Measurements from ENCODE around the gene UGT3A1.
"Not testable (repeated sequence)": the region's sequence is repeated elsewhere in the genome, so short reads cannot be mapped to it uniquely, and the experiment has no call there.

The UGT3A1 gene, protein sequence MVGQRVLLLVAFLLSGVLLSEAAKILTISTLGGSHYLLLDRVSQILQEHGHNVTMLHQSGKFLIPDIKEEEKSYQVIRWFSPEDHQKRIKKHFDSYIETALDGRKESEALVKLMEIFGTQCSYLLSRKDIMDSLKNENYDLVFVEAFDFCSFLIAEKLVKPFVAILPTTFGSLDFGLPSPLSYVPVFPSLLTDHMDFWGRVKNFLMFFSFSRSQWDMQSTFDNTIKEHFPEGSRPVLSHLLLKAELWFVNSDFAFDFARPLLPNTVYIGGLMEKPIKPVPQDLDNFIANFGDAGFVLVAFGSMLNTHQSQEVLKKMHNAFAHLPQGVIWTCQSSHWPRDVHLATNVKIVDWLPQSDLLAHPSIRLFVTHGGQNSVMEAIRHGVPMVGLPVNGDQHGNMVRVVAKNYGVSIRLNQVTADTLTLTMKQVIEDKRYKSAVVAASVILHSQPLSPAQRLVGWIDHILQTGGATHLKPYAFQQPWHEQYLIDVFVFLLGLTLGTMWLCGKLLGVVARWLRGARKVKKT

GRCh38 chr5:35990941-35991611, at the start of gene UGT3A1:
Gene UGT3A1, minus strand, starts transcription at chr5:35991390. Its CDS starts 150 bp downstream, at chr5:35991240.
- Histone ChIP-seq H3K36me3 (ENCODE audit: control insufficient read depth, insufficient read depth, low read length) (no peaks in the 10 kb centered on the region), H3K4me1 (ENCODE audit: control insufficient read depth, insufficient read depth, low read length) (peaks cover 4% of the 10 kb centered on the region), H3K27me3 (ENCODE audit: control insufficient read depth, insufficient read depth, low read length) (peaks cover 40% of the 10 kb centered on the region), H3K4me3 (ENCODE audit: low read depth, low read length) (peak within 1 kb of the TSS; percentile 79), H3K9me3 (ENCODE audit: control insufficient read depth, insufficient read depth, low read length) (no peaks in the 10 kb centered on the region), H3K9ac (ENCODE audit: low read depth, low read length) (peak within 1 kb of the TSS; percentile 65)

- Histone ChIP-seq H3K9ac (ENCODE audit: low read depth, low read length) (no peak overlapping the region), H3K4me3 (ENCODE audit: low read depth, low read length) (no peak overlapping the region), H3K4me1 (ENCODE audit: control insufficient read depth, insufficient read depth, low read length) (peaks cover 4% of the 10 kb centered on the region), H3K27me3 (ENCODE audit: control insufficient read depth, insufficient read depth, low read length) (no peaks in the 10 kb centered on the region), H3K36me3 (ENCODE audit: control insufficient read depth, insufficient read depth, low read length) (no peaks in the 10 kb centered on the region), H3K9me3 (ENCODE audit: control insufficient read depth, insufficient read depth, low read length) (no peaks in the 10 kb centered on the region)
Observed at GRCh38 chr5:36035696-36036095, 44.5 kb upstream of the UGT3A1 start.

DNA sequence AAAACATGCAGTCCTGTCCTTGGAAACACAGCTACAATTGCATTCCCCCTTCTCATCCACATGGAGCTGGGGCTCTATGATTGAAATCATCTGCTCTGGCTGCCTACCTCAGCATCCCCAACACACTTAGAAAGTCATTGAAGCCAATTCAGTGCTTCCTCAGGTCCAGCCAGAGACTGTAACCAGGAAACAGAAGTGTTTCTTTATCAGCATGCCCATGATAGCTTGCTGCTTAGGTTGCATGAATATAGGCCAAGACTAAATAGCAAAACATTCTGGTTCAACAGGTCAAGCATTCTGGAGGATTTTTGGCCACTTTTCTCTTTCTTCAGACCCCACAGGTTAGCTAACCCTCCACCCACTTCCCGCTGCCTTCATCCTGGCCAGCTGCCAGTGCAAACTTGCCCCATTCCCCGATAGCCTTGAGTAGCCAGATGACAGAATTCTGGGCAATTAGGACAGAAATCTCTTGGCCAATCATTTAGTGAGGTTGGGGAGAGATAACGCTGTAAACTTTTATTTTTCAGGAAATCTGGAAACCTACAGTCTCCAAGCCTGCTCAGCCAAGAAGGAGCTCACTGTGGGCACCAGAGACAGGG, 43.4 kb upstream of the UGT3A1 start:
- not testable (repeated sequence) for H3K9me3 ChIP-seq (ENCODE audit: control insufficient read depth, insufficient read depth, low read length); H3K27me3 ChIP-seq (ENCODE audit: control insufficient read depth, insufficient read depth, low read length); H3K4me1 ChIP-seq (ENCODE audit: control insufficient read depth, insufficient read depth, low read length); H3K36me3 ChIP-seq (ENCODE audit: control insufficient read depth, insufficient read depth, low read length); H3K4me3 ChIP-seq (ENCODE audit: low read depth, low read length); H3K9ac ChIP-seq (ENCODE audit: low read depth, low read length)

DNA sequence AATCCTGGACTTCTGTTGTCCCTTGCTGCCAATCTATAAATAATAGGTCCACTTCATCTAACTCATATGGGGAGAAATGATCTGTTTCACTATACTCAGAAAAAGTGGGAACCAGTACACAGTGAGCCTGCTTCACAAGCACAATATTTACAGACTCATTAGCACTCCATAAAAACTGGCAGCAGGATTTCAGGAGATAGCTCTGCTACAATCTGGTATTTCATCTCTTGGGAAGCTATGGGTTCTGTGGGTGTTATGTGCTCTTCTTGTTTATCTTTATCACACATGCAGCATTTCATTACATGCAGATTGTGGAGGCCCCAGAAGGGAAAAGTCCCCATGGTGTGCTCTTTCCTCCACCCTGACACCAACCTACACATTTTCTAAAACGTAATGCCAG, 42.3 kb upstream of the UGT3A1 start:
- no peaks in the 10 kb centered on the region for H3K4me1 ChIP-seq (ENCODE audit: control insufficient read depth, insufficient read depth, low read length)
- H3K4me3 ChIP-seq (ENCODE audit: low read depth, low read length) = no peak overlapping the region
- no peaks in the 10 kb centered on the region for H3K9me3 ChIP-seq (ENCODE audit: control insufficient read depth, insufficient read depth, low read length)
- no peak overlapping the region for H3K9ac ChIP-seq (ENCODE audit: low read depth, low read length)
- no peaks in the 10 kb centered on the region for H3K27me3 ChIP-seq (ENCODE audit: control insufficient read depth, insufficient read depth, low read length)
- no peaks in the 10 kb centered on the region for H3K36me3 ChIP-seq (ENCODE audit: control insufficient read depth, insufficient read depth, low read length)

DNA sequence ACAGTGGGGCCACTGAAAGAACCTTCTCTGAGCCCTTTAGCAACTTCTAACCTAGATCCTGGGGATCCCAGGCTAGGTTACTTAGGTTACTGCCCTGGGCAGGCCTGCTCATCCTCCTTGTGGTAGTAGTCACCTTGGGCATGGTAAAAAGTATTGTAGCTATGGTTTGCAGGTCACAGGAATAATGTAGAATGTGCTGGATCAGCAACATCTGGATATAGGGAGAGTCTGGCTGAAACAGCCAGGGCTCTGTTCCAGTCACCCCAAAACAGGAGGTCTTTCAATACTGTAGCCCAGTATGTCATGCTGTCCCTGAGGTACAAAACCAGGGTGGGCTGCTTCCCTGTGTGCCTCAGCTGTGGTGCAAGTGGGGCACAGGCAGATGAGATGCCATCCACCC, 41.9 kb upstream of the UGT3A1 start:
- Histone ChIP-seq H3K9ac (ENCODE audit: low read depth, low read length) (no peak overlapping the region), H3K36me3 (ENCODE audit: control insufficient read depth, insufficient read depth, low read length) (no peaks in the 10 kb centered on the region)

DNA sequence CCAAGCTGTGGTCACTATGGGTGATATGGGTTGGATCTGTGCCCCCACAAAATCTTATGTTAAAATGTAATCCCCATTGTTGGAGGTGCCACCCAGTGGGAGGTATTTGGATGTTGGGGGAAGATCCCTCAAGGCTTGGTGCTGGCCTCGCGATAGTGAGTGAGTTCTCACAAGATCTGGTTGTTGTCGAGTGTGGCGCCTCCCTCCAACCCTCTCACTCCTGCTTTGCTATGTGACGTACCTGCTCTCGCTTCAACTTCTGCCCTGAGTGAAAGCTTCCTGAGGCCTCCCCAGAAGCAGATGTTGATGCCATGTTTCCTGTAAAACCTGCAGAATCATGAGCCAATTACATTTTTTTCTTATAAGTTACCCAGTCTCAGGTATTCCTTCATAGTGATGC, 40.0 kb upstream of the UGT3A1 start:
- Histone ChIP-seq H3K27me3 (ENCODE audit: control insufficient read depth, insufficient read depth, low read length) (no peaks in the 10 kb centered on the region), H3K9me3 (ENCODE audit: control insufficient read depth, insufficient read depth, low read length) (no peaks in the 10 kb centered on the region), H3K9ac (ENCODE audit: low read depth, low read length) (no peak overlapping the region), H3K4me3 (ENCODE audit: low read depth, low read length) (no peak overlapping the region), H3K4me1 (ENCODE audit: control insufficient read depth, insufficient read depth, low read length) (no peaks in the 10 kb centered on the region), H3K36me3 (ENCODE audit: control insufficient read depth, insufficient read depth, low read length) (no peaks in the 10 kb centered on the region)

More for the DNA sequence above, 41.9 kb upstream of the UGT3A1 start:
- Histone ChIP-seq H3K27me3 (ENCODE audit: control insufficient read depth, insufficient read depth, low read length) (no peaks in the 10 kb centered on the region), H3K9me3 (ENCODE audit: control insufficient read depth, insufficient read depth, low read length) (no peaks in the 10 kb centered on the region), H3K4me1 (ENCODE audit: control insufficient read depth, insufficient read depth, low read length) (no peaks in the 10 kb centered on the region), H3K4me3 (ENCODE audit: low read depth, low read length) (no peak overlapping the region)

- no peaks in the 10 kb centered on the region for H3K9me3 ChIP-seq (ENCODE audit: control insufficient read depth, insufficient read depth, low read length)
- H3K27me3 ChIP-seq (ENCODE audit: control insufficient read depth, insufficient read depth, low read length) = no peaks in the 10 kb centered on the region
- no peaks in the 10 kb centered on the region for H3K4me1 ChIP-seq (ENCODE audit: control insufficient read depth, insufficient read depth, low read length)
- no peaks in the 10 kb centered on the region for H3K36me3 ChIP-seq (ENCODE audit: control insufficient read depth, insufficient read depth, low read length)
- no peak overlapping the region for H3K4me3 ChIP-seq (ENCODE audit: low read depth, low read length)
- H3K9ac ChIP-seq (ENCODE audit: low read depth, low read length) = no peak overlapping the region
Observed at GRCh38 chr5:36029914-36030313, 38.7 kb upstream of the UGT3A1 start.

DNA sequence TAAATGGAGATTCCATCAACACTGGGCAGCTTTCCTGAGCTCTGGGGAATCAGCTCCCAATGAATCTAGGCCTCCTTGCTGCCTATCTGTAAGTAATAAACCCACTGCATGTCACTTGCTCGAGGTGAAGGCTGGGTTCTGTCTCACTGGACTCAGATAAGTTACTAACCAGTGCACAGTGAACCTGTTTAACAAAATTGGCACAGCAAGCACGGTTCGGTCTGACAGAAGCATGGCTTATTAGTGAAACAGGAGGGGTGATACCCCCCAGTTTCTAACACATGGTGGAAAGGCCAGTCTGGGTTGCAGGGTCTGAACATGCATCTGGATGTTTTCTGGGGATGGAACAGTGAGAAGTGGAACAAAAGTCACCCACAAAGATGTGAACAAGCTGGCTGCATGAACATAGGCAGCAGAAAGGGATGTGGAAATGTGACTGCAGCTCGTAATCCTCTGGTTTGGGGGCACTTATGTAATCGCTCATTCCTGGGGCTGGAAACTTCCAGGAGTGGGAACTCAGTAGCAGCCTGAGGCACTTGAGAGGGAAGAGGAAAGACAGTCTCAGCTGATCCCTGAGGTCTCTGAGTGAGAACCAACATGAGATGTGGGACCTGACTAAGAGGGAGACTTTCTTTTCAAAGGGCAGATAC, 37.8 kb upstream of the UGT3A1 start:
- no peaks in the 10 kb centered on the region for H3K36me3 ChIP-seq (ENCODE audit: control insufficient read depth, insufficient read depth, low read length)
- H3K4me1 ChIP-seq (ENCODE audit: control insufficient read depth, insufficient read depth, low read length) = no peaks in the 10 kb centered on the region
- H3K4me3 ChIP-seq (ENCODE audit: low read depth, low read length) = no peak overlapping the region
- H3K27me3 ChIP-seq (ENCODE audit: control insufficient read depth, insufficient read depth, low read length) = no peaks in the 10 kb centered on the region
- H3K9ac ChIP-seq (ENCODE audit: low read depth, low read length) = no peak overlapping the region
- H3K9me3 ChIP-seq (ENCODE audit: control insufficient read depth, insufficient read depth, low read length) = no peaks in the 10 kb centered on the region

DNA sequence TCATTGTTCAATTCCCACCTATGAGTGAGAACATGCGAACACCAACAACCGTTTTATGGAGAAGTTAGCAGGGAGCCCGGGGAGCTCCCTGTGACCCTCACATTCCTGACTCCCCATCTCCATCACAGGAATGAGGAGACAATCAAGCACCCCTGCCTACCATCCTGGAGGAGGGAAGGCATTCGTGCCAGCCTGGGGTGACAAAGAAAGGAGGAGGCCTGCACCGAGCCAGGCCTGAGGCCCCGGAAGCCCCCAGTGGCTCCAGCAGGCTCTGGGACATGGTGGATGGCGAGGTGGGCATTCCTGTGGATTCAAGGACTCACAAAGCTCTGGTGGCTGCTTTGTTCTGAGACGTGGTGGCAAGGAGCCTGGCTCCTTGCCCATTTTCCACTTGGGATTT, 36.5 kb upstream of the UGT3A1 start:
- no peaks in the 10 kb centered on the region for H3K27me3 ChIP-seq (ENCODE audit: control insufficient read depth, insufficient read depth, low read length)
- H3K9ac ChIP-seq (ENCODE audit: low read depth, low read length) = no peak overlapping the region
- no peaks in the 10 kb centered on the region for H3K9me3 ChIP-seq (ENCODE audit: control insufficient read depth, insufficient read depth, low read length)
- H3K36me3 ChIP-seq (ENCODE audit: control insufficient read depth, insufficient read depth, low read length) = no peaks in the 10 kb centered on the region
- H3K4me1 ChIP-seq (ENCODE audit: control insufficient read depth, insufficient read depth, low read length) = no peaks in the 10 kb centered on the region
- no peak overlapping the region for H3K4me3 ChIP-seq (ENCODE audit: low read depth, low read length)

GRCh38 chr5:36026706-36027465, 35.7 kb upstream of the UGT3A1 start:
- Histone ChIP-seq H3K36me3 (ENCODE audit: control insufficient read depth, insufficient read depth, low read length) (no peaks in the 10 kb centered on the region), H3K4me1 (ENCODE audit: control insufficient read depth, insufficient read depth, low read length) (no peaks in the 10 kb centered on the region), H3K27me3 (ENCODE audit: control insufficient read depth, insufficient read depth, low read length) (no peaks in the 10 kb centered on the region), H3K9ac (ENCODE audit: low read depth, low read length) (no peak overlapping the region), H3K9me3 (ENCODE audit: control insufficient read depth, insufficient read depth, low read length) (no peaks in the 10 kb centered on the region), H3K4me3 (ENCODE audit: low read depth, low read length) (no peak overlapping the region)

GRCh38 chr5:36022246-36022645, 31.1 kb upstream of the UGT3A1 start:
- not testable (repeated sequence) for H3K36me3 ChIP-seq (ENCODE audit: control insufficient read depth, insufficient read depth, low read length); H3K9ac ChIP-seq (ENCODE audit: low read depth, low read length); H3K27me3 ChIP-seq (ENCODE audit: control insufficient read depth, insufficient read depth, low read length); H3K9me3 ChIP-seq (ENCODE audit: control insufficient read depth, insufficient read depth, low read length); H3K4me1 ChIP-seq (ENCODE audit: control insufficient read depth, insufficient read depth, low read length); H3K4me3 ChIP-seq (ENCODE audit: low read depth, low read length)
